Hippocampal formation (tissue), 2 donors: ENCODE data around the gene ATP9B.
A peak's percentile ranks its signal among the peaks of the same experiment; 100 is the strongest.

Experiments used
- DNase-seq, 2 donors: peaks; one replicate each; lab custom pipeline; 2025; lab: John Stamatoyannopoulos, UW

The ATP9B gene

DNA sequence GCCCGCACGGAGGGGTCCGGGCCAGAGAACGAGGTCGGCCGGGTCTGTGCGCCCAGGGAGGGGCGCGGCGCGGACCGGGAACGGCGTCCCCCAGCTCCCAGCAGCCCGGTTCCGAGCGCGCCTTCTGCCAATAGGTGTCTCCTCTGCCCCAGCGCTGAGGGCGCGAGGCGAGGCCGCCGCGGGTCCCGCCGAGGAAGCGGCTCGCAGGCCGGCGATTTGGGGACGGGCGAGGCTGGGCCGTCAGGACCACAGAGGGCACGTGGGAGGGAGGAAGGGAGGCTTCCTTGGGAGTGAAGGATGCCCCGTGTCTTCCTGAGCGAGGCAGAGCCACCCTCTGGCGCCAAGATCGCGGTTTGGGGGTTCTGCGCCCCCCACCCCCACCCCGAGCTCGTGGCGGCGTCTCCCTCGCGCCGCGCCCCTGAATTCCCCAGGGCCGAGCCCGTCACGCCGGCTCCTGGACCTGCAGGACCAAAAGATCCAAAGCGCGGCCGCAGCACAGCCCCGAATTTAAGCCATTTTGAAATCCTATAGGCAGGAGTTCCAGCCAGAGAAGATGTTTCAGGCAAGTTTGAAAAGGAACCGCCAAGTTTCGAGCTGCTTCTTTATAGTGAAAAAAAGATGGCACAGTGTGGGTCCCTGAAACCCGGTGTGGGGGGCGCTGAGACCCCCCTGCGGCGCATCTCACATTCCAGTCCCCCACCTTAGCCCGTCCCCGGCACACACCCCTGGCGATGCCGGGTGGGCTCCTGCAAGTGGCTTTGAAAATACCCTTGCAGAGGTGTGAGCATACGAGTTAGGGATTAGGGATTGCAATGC is 327.4 kb downstream of the ATP9B start:
- peak in 1 of 2 donors; percentile 20 for DNase-seq

- no peak for DNase-seq
Measured at GRCh38 chr18:79397247-79397829, 328.1 kb downstream of the ATP9B start.

GRCh38 chr18:79397830-79398761 is 328.9 kb downstream of the ATP9B start:
- DNase-seq: no peak

- no peak for DNase-seq
Measured at GRCh38 chr18:79399275-79400081, 330.3 kb downstream of the ATP9B start.

- no peak for DNase-seq
Measured at GRCh38 chr18:79400091-79400590, 330.9 kb downstream of the ATP9B start.

GRCh38 chr18:79400591-79401381 is 331.6 kb downstream of the ATP9B start:
- no peak for DNase-seq

DNA sequence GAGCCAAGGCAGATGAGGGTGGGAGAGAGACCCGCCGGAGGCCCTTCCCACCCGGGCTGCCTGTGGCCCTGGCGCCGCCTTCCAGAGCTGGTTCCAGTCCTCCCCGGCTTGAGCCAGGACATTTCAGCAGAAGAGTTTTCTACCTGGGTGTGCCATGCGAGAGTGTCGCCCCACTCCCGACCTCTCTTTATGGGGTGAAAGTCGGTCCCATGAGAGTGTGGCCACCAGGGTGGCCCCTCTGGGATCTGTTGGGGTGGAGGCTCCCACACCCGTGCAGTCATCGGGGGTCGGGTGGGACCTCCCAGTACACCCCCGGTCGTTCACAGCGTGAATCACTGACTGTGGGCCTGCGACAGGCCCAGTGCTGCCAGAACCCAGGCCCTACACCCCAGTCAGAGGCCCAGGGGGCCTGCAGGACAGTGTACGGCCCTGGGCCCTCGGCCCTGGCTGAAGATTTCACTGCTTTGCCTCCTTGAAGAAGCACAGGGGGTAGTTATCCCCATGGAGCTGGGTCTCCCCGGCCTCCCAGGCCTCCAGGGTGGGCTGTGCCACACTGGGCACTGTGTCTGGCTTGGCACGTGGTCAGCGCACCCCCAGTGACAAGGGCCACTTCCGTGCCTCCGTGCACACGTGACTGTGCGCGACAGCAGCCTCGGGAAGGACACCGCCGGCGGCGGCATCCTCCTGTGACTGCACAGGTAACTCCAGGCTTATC is 332.5 kb downstream of the ATP9B start:
- DNase-seq: no peak

GRCh38 chr18:79402209-79402576 is 333.0 kb downstream of the ATP9B start:
- DNase-seq: no peak

- peak; percentile 44 to 54 for DNase-seq
Measured at GRCh38 chr18:79402977-79403722, 334.0 kb downstream of the ATP9B start.

DNA sequence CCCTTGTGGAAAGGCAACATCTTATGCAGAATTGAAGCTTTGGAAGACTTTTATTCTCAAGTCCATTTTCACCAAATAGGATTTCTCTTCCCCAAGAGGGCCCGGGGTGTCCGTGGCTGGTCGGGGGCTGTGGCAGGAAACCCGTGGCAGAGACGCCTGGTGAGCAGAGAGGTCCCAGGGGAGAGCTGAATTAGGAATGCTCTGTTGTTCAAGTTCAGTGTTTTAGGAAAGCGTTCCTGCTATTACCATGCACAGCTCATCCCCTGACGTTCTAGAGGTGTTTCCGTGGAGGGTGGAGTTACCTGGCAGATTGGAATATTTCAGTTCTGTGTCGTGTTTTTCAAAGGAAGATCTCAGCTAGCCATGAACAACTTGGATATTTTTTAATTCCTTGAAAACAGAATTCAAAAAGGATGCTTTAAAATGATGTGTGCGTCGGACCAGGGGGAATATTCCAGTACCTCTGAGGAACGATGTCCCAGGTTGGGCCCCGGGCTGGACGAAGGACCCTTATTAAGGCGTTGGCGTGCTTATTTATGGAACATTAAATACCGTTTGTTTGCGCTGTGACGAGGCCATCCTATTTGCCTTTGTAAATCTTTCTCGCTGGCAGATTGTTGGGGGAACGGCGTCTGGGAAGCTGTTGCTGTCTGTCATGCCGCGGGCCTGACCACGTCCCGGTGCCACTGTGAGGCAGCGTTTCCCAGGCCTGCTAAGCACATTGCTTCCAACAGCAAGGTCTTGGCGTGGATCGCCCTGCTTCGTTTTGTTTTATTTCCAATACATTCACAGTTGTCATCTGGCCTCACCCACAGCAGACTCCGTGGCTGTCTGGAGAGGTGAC is 334.8 kb downstream of the ATP9B start:
- no peak for DNase-seq

- DNase-seq: no peak
Measured at GRCh38 chr18:79404567-79404910, 335.3 kb downstream of the ATP9B start.

DNA sequence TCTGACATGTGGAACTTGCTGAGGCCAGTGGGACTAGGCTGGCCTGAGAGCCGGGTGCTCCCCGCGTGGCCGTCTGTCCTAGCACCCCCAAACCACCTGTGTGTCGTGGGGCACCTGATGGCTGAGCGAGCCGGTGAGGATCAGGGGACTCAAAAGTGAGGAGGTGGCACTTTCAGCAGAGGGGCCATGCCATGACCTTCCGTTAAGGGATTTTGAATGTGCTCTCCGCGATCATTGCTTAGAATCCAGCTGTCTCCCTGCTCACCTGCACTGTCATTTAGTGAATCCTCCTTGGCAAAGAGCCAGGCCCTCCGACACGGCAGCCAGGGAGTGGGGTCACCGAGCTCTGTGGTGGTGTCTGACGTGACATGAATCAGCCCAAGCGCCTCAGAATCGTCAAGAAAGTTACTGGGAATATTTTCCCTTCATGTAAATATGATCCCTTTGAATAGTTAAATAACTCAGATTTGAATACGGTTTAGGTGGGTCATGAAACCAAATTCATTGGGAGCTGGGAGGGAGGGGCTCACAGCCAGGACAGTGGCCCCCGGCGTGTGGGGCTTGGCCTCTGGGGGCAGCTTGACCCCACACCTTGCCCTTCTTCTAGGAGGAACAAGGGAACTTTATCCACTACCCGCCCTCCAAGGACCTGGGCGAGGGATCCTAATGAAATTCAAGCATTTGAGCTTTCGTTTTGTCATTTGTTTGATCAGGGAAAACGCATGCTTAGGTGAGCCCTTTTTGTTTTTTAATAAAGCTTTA is 336.0 kb downstream of the ATP9B start:
- DNase-seq: no peak

GRCh38 chr18:79405781-79406575 is 336.8 kb downstream of the ATP9B start:
- peak in 1 of 2 donors; percentile 29 for DNase-seq

GRCh38 chr18:79406708-79407107 is 337.5 kb downstream of the ATP9B start:
- DNase-seq: no peak

- no peak for DNase-seq
Measured at GRCh38 chr18:79409313-79409712, 340.1 kb downstream of the ATP9B start.

GRCh38 chr18:79410171-79410641 is 341.0 kb downstream of the ATP9B start:
- DNase-seq: no peak
